ENCODE results near the gene EDEM1.
"Not testable (repeated sequence)": the region's sequence is repeated elsewhere in the genome, so short reads cannot be mapped to it uniquely, and the experiment has no call there.

EDEM1 gene

DNA sequence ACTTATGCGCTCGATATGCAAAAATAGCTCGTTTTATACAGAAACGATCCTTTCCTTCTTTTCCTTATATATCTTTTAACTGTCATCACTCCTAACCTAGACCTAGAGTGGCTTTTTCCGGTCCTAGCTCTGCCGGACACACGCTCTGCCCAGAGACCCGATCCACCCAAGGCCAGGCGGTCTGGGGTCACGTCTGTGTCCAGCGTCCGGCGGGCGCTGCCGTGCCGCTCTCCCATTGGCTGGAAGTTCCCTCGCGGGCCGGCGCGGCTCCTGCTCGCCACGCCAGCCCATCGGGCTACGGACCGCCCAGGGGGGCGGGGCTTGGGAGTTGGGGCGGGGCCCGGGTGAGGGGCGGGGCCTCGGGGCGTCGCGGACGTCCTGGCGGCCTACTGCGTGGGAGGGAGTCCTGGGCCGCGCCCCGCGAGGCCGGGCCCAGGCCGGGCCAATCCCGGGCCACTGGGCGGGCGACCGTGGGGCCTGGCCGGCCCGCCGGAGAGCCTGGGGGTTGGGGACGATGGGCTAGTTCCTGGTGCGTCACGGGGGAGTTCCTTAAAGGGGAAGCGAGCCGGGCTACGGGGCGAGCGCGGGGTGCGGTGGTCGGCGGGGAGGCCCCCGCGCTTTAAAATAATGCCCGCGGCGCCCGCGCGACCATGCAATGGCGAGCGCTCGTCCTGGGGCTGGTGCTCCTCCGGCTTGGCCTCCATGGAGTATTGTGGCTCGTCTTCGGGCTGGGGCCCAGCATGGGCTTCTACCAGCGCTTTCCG, at the start of gene EDEM1:
TSS of gene EDEM1 (plus strand) at position 552 of the 764 bp plus-strand sequence. CDS start at position 651, 99 bp downstream.
- H3K4me3 ChIP-seq (ENCODE audit: low read depth, low read length), result peak within 1 kb of the TSS; percentile 78

- no peak overlapping the region for H3K4me3 ChIP-seq (ENCODE audit: low read depth, low read length)
Observed at GRCh38 chr3:5138214-5138981, 49.1 kb upstream of the EDEM1 start.

DNA sequence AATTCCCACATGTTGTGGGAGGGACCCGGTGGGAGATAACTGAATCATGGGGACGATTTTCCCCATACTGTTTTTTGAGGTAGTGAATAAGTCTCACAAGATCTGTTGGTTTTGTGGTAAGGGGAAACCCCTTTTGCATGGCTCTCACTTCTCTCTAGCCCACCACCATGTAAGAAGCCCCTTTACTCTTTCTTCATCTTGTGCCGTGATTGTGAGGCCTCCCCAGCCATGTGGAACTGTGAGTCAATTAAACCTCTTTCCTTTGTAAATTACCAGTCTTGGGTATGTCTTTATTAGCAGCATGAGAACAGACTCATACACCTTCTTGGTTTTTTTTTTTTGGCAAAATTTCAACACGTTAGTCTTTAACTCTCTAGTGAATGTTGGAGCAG, 47.3 kb upstream of the EDEM1 start:
- H3K4me3 ChIP-seq (ENCODE audit: low read depth, low read length), result no peak overlapping the region

- H3K4me3 ChIP-seq (ENCODE audit: low read depth, low read length), result no peak overlapping the region
Observed at GRCh38 chr3:5140839-5141238, 46.7 kb upstream of the EDEM1 start.

DNA sequence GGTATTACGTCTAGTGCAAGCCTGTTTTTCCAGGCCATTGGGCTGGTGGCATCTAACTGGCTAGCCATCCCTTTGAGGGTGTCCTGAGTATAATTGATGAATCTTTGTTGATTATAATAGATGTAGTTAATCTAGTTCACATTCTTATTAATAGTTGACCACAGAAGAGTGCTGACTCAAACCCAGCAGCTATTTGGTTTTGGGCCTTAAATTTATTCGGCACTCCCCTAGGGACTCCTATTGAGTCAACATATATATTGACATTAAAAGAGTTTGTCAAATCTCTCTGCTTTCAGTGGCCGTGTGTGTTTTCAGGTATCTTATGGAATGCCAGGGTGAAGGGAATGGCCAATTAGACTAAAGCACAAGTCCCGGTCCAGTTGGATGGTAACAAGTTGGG, 45.7 kb upstream of the EDEM1 start:
- H3K4me3 ChIP-seq (ENCODE audit: low read depth, low read length), result no peak overlapping the region

DNA sequence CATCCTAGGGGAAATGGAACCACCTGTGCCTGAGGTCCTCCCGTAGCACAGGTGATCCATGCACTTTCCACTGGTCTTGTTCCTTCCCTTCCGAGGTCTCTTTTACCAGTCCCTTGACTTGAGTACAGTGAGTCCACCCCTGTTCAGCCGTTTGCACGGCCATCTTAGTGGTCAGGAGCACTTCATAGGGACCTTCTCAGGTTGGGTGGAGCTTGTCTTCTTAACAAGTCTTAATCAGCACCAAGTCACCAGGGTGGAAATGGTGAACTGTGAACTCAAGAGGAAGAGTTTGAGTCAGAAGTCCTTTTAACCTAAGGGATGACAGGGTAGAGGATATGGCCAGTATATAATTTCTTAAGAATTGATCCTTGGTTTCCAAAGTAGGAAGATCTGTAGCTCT, 44.0 kb upstream of the EDEM1 start:
- H3K4me3 ChIP-seq (ENCODE audit: low read depth, low read length), result no peak overlapping the region

GRCh38 chr3:5144316-5144994, 43.1 kb upstream of the EDEM1 start:
- no peak overlapping the region for H3K4me3 ChIP-seq (ENCODE audit: low read depth, low read length)

DNA sequence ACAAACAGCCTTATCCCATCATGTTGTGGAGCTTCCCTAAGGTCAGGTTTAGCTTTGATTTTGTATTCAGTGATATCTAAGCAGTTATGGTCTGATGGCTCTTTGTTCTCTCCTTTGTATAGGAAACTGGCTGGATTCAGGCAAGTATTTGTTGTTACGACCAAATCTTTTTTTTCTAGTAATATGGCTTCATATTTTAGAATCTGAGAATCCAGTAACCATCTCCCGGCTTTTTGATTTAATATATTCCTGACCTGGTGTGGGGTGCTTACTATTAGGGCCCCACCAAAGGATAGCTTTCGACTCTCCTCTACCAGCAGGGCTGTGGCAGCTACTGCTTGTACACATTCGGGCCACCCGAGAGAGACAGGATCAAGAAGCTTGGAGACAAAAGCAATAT, 42.4 kb upstream of the EDEM1 start:
- H3K4me3 ChIP-seq (ENCODE audit: low read depth, low read length), result no peak overlapping the region

DNA sequence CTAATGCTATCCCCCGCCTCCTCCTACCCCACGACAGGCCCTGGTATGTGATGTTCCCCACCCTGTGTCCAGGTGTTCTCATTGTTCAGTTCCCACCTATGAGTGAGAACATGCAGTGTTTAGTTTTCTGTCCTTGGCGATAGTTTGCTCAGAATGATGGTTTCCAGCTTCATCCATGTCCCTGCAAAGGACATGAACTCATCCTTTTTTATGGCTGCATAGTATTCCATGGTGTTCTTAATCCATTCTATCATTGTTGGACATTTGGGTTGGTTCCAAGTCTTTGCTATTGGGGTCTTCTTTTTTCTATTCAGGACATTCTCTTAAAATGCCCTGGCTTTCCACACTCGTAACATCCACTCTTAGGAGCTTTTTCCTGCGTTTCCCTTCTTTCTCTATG, 40.4 kb upstream of the EDEM1 start:
- not testable (repeated sequence) for H3K4me3 ChIP-seq (ENCODE audit: low read depth, low read length)

DNA sequence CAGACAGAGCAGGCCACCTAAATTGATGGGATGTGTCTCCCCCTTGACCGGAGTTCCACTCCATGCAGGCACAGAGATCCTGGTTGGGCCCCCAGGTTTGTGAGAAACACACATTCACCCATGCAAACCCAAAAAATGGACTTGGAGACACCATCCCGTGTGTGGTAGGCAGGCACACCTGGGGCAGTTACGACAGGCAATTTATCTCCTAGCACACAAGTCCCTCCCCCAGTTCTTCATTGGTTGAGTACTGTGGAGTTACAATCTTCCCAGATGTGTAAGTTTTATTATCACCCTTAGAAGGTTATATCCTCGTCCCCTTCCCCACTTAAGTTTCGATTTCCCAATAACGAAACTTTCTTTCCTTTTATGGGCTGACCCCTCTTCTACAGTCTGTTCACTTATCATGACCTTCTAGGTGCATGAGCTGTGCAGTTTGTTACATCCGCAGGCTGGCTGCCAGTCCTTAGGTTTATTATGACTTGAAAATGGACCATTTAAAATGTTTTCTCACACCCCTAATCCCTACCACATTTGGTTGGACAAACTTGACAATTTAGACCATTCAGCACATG, 38.1 kb upstream of the EDEM1 start:
- H3K4me3 ChIP-seq (ENCODE audit: low read depth, low read length), result no peak overlapping the region

- no peak overlapping the region for H3K4me3 ChIP-seq (ENCODE audit: low read depth, low read length)
Observed at GRCh38 chr3:5151586-5151985, 35.9 kb upstream of the EDEM1 start.

DNA sequence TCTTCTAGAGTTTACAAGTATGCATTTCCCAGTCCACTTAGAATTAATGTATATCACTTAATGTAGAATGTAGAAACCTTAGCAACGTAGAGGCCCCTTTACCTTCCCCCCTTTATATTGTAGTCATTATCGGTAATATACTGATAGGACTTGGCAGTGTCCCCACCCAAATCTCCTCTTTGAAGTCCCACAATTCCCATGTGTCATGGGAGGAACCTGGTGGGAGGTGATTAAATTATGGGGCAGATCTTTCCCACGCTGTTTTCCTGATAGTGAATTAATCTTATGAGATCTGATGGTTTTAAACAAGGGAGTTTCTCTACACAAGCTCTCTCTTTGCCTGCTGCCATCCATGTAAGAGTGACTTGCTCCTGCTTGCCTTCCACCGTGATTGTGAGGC, 34.4 kb upstream of the EDEM1 start:
- H3K4me3 ChIP-seq (ENCODE audit: low read depth, low read length), result no peak overlapping the region

GRCh38 chr3:5155241-5155640, 32.3 kb upstream of the EDEM1 start:
- H3K4me3 ChIP-seq (ENCODE audit: low read depth, low read length), result no peak overlapping the region

DNA sequence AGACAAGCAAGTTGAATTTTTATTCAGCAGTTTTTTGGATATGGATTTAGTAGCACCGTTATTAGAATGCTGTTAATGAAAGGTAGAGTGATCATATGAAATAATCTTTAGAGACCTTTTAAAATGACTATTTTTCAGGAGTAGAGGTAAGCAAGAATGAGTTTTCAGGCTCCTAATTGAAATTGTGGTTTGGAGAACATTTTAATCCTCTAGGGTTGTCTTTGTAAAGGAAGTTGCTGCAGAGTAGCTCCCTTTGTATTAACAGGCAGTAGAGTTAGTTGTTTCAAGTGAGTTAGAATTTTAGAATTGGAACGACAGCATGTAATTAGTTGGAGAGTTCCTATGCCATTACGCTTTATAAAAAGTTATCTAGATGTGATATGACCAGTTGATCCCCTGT, 27.2 kb upstream of the EDEM1 start:
- no peak overlapping the region for H3K4me3 ChIP-seq (ENCODE audit: low read depth, low read length)

GRCh38 chr3:5160940-5161858, 26.3 kb upstream of the EDEM1 start:
- H3K4me3 ChIP-seq (ENCODE audit: low read depth, low read length), result no peak overlapping the region

DNA sequence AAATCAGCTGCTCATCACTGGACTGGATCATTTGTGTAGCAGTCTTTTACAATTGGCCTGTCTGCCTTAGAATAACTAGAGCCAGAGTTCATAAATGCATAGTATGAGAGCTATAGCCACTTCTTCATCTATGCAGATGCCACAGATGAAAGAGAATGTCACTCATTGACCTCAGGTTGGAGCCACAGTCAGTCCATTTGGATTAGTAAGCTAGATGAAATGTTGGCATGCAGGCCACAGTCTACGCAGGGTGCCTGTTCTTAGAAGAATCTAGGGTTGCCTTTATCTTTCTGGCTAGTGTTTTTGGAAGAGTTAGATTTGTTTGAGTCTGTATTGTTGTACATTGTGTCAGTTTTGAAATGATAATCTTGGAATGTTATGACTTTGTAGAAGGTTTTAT, 25.4 kb upstream of the EDEM1 start:
- H3K4me3 ChIP-seq (ENCODE audit: low read depth, low read length), result no peak overlapping the region

DNA sequence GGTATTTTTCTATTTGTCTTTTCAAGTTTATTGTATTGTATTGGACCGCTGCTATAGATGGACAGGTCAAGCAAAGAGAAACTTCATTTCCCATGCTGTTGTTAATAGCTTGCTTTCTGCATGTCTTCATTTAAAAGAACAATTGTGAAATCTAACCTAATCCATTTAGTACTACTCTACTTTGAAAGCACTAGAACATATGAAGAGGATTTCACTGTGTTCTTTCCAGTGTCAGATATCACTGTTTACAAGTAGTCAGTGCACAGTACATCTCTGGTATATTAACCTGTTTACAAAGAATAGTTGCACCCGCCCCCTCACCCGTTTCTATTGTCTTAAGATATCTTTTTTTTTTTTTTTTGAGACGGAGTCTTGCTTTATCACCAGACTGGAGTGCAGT, 21.8 kb upstream of the EDEM1 start:
- H3K4me3 ChIP-seq (ENCODE audit: low read depth, low read length), result no peak overlapping the region

GRCh38 chr3:5166846-5167245, 20.7 kb upstream of the EDEM1 start:
- H3K4me3 ChIP-seq (ENCODE audit: low read depth, low read length), result no peak overlapping the region

GRCh38 chr3:5168110-5168509, 19.4 kb upstream of the EDEM1 start:
- no peak overlapping the region for H3K4me3 ChIP-seq (ENCODE audit: low read depth, low read length)

- no peak overlapping the region for H3K4me3 ChIP-seq (ENCODE audit: low read depth, low read length)
Observed at GRCh38 chr3:5169807-5170206, 17.7 kb upstream of the EDEM1 start.

All from iPS-11a (cell line).